Hepatocyte (in vitro differentiated cells): ENCODE results near the gene GNAT1. TPM values are rescaled to one million over a fixed set of nuclear protein-coding genes. Genes with fewer than 3 reads are reported as not detected.

Experiments used
- DNase-seq: peaks from one replicate; pipeline ENCODE4 v3.0.0-alpha.2; 2016; ENCODE audit warnings: low spot score
- H2AFZ ChIP-seq: fragments of 200-600 bp; sonication (generic); 2 replicates; pipeline ENCODE4 v1.6.0; 2016; ENCODE audit warnings: antibody characterized with exemption, mild to moderate bottlenecking
- H3K27ac ChIP-seq: fragments of 200-600 bp; sonication (generic); 2 replicates; pipeline ENCODE4 v1.5.1; 2016; ENCODE audit warnings: mild to moderate bottlenecking
- H3K27me3 ChIP-seq: fragments of 200-600 bp; sonication (generic); 2 replicates; pipeline ENCODE4 v1.6.1; 2016
- H3K36me3 ChIP-seq: fragments of 200-600 bp; sonication (generic); replicated peaks from 2 replicates; pipeline ENCODE4 v1.5.1; 2016; ENCODE audit warnings: low read depth; ENCODE audit not compliant: insufficient read depth
- H3K4me1 ChIP-seq: fragments of 200-600 bp; sonication (generic); 2 replicates; pipeline ENCODE4 v1.5.1; 2016; ENCODE audit warnings: mild to moderate bottlenecking, moderate library complexity; ENCODE audit not compliant: insufficient read depth
- H3K4me2 ChIP-seq: fragments of 200-600 bp; sonication (generic); 2 replicates; pipeline ENCODE4 v1.6.0; 2016
- H3K4me3 ChIP-seq: fragments of 200-600 bp; sonication (generic); 2 replicates; pipeline ENCODE4 v1.5.1; 2016; ENCODE audit warnings: mild to moderate bottlenecking
- H3K79me2 ChIP-seq: fragments of 200-600 bp; sonication (generic); 2 replicates; pipeline ENCODE4 v1.6.0; 2017; ENCODE audit warnings: mild to moderate bottlenecking
- H3K9me2 ChIP-seq: fragments of 200-600 bp; sonication (generic); replicated peaks from 2 replicates; pipeline ENCODE4 v1.6.0; 2017; ENCODE audit warnings: mild to moderate bottlenecking; ENCODE audit not compliant: insufficient read depth
- H3K9me3 ChIP-seq: fragments of 200-600 bp; sonication (generic); 2 replicates; pipeline ENCODE4 v1.5.1; 2016; ENCODE audit warnings: low read depth, mild to moderate bottlenecking
- H4K20me1 ChIP-seq: fragments of 200-600 bp; sonication (generic); 2 replicates; pipeline ENCODE4 v1.6.0; 2016; ENCODE audit warnings: mild to moderate bottlenecking; ENCODE audit not compliant: insufficient read depth, poor library complexity, severe bottlenecking
- EZH2 ChIP-seq: fragments of 200-600 bp; sonication (generic); IDR thresholded peaks from 2 replicates; pipeline ENCODE4 v1.6.1; 2016; ENCODE audit warnings: antibody characterized with exemption, mild to moderate bottlenecking, borderline replicate concordance
- EZH2phosphoT487 ChIP-seq: fragments of 200-600 bp; sonication (generic); IDR thresholded peaks from one replicate; pipeline ENCODE4 v1.6.1; 2018; ENCODE audit warnings: antibody characterized with exemption, mild to moderate bottlenecking, low read depth, moderate library complexity; ENCODE audit not compliant: unreplicated experiment, severe bottlenecking
- WGBS: methylation state at CpG from one replicate; pipeline ENCODE4 v1.1.6; 2016; ENCODE audit warnings: low lambda C conversion rate; ENCODE audit errors: missing lambda C conversion rate; 5-methylcytosine and 5-hydroxymethylcytosine counted together
- polyA plus RNA-seq: library from polyadenylated mRNA; unstranded; fragments of >200 nt; fragmentation: Nextera tagmentation; extraction: Ambion mirVana; gene quantifications from 2 replicates; pipeline ENCODE4 v1.2.1, GENCODE V29; 2016
- total RNA-seq: library from RNA; depleted of rRNA; stranded (reverse); fragments of >200 nt; gene quantifications from 2 replicates; pipeline ENCODE4 v1.2.3, GENCODE V29; 2014
- TF ChIP-seq, protein P1 (sequence below): fragments of 200-600 bp; sonication (generic); IDR thresholded peaks from 2 replicates; pipeline ENCODE4 v1.5.1; 2016; ENCODE audit warnings: antibody characterized with exemption, mild to moderate bottlenecking; ENCODE audit not compliant: poor library complexity

Gene GNAT1
- total and polyA plus RNA-seq, 2 experiments from 2014 or later, result not detected

DNA sequence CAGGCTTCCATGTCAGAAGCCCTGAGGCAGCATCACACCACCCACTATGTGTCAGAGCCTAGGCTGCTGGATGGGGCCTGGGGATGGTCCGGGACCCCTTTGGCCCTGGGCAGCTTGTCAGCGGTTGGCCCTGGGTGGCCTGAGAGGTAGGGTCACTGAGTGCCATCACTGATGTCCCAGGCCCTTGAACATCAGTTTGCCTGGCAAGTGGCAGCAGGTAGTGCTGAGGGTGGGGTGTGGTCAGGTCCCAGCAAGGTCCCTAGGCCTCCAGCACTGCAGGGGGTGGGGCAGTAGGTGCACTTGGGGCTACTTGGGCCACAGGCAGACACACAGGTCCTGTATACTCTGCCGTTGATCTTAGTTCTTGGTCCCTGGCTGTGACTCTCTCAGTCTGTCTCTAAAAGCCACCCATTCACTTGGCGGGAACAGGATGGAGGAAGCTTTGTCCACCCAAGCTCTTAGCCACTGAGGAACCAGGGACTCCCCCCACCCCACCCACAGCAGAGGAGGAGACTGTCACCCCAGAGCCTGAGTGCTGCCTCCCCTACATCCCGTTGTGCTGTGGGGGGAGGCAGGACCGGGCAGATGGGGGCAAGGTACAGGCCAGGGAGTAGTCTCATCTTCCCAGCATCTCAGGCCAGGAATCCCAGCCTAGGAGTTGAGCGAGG, 50.4 kb downstream of the GNAT1 start:
- no peaks in the 10 kb centered on the region for H3K9me2 ChIP-seq
- no peak overlapping the region for H3K27ac ChIP-seq
- H4K20me1 ChIP-seq, result peaks cover 54% of the 10 kb centered on the region
- no peak overlapping the region for H2AFZ ChIP-seq
- no peaks in the 10 kb centered on the region for H3K27me3 ChIP-seq
- H3K36me3 ChIP-seq, result no peaks in the 10 kb centered on the region
- WGBS, result 72% methylated on average over 7 of the region's 7 CpGs
- TF ChIP-seq EZH2phosphoT487 (no peak), EZH2 (no peak)
- TF ChIP-seq, protein P1, sequence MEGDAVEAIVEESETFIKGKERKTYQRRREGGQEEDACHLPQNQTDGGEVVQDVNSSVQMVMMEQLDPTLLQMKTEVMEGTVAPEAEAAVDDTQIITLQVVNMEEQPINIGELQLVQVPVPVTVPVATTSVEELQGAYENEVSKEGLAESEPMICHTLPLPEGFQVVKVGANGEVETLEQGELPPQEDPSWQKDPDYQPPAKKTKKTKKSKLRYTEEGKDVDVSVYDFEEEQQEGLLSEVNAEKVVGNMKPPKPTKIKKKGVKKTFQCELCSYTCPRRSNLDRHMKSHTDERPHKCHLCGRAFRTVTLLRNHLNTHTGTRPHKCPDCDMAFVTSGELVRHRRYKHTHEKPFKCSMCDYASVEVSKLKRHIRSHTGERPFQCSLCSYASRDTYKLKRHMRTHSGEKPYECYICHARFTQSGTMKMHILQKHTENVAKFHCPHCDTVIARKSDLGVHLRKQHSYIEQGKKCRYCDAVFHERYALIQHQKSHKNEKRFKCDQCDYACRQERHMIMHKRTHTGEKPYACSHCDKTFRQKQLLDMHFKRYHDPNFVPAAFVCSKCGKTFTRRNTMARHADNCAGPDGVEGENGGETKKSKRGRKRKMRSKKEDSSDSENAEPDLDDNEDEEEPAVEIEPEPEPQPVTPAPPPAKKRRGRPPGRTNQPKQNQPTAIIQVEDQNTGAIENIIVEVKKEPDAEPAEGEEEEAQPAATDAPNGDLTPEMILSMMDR, result no peak
- H3K9me3 ChIP-seq, result no peaks in the 10 kb centered on the region
- no peak overlapping the region for H3K4me3 ChIP-seq
- no peak for DNase-seq
- peaks cover 97% of the 10 kb centered on the region for H3K79me2 ChIP-seq
- peaks cover 35% of the 10 kb centered on the region for H3K4me1 ChIP-seq
- peak overlapping the region; percentile 29 for H3K4me2 ChIP-seq

DNA sequence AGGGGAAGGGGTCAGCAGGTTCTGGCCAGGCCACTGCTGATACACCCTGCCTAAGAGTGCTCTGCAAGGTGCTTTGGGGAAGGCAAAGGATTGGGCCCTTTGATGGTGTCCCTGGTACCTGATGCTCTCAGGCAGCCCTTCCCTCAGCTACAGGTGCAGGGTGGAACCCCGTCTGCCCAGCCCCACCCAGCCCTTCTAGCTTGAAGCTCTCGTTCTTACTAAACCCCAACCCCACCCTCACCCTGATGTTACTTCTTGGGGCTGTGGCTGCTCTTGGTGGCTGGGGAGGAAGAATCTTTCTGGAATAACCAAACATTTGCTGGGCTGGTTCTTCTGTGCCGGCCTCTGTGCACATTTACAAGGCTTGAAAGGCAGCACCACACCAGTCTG, 51.0 kb downstream of the GNAT1 start:
- Histone ChIP-seq H3K79me2 (peaks cover 97% of the 10 kb centered on the region), H3K36me3 (no peaks in the 10 kb centered on the region), H3K9me2 (no peaks in the 10 kb centered on the region), H3K4me2 (no peak overlapping the region), H3K27me3 (no peaks in the 10 kb centered on the region), H3K4me3 (no peak overlapping the region), H2AFZ (no peak overlapping the region), H3K4me1 (peaks cover 40% of the 10 kb centered on the region), H3K27ac (peak overlapping the region; percentile 48), H3K9me3 (no peaks in the 10 kb centered on the region), H4K20me1 (peaks cover 55% of the 10 kb centered on the region)
- WGBS, result 90% methylated on average over 3 of the region's 3 CpGs
- TF ChIP-seq EZH2, result no peak
- TF ChIP-seq EZH2phosphoT487, result no peak
- TF ChIP-seq, protein P1, result no peak
- DNase-seq, result no peak

DNA sequence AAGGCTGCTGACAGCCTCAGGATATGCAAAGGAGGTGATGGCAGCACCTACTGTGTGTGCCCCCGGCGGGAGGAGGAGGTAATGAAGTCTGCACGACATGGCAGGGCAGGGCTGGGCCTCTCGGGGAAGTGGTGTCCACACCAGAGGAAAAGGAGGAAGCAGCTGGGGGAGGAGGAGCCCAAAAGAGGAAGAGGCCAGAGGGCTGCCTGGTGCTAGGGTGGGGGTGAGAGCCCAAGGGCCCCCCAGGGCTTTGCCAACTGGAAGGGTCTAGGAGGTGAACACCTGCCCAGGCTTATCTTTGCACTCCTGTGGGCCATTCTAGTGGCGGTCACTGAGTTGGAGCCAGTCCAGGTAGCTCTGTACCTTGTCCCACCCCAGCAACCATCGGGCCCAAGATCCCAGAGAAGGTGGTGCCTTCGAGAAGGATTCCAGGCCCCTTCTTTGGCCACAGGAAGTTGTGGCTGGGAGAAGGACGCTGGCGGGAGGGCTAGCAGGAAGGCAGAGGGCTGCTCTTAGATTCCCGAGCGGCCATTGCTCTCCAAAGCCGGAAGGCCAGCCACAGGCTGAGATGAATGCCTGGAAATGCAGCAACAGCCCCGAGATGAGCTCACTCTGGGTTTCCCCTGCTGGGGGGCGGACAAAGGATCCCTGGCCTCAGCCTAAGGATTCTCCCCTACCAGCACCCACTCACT, 51.6 kb downstream of the GNAT1 start:
- H3K4me3 ChIP-seq, result no peak overlapping the region
- peaks cover 59% of the 10 kb centered on the region for H4K20me1 ChIP-seq
- H3K9me2 ChIP-seq, result no peaks in the 10 kb centered on the region
- WGBS, result 75% methylated on average over 14 of the region's 14 CpGs
- peaks cover 97% of the 10 kb centered on the region for H3K79me2 ChIP-seq
- TF ChIP-seq EZH2 (no peak), EZH2phosphoT487 (no peak)
- TF ChIP-seq, protein P1, result no peak
- H3K4me1 ChIP-seq, result peaks cover 40% of the 10 kb centered on the region
- DNase-seq, result no peak
- no peaks in the 10 kb centered on the region for H3K36me3 ChIP-seq
- H3K9me3 ChIP-seq, result no peaks in the 10 kb centered on the region
- H3K27me3 ChIP-seq, result no peaks in the 10 kb centered on the region
- H3K27ac ChIP-seq, result peak overlapping the region; percentile 48
- no peak overlapping the region for H2AFZ ChIP-seq
- no peak overlapping the region for H3K4me2 ChIP-seq
